H9 (cell line): ENCODE data around the gene IZUMO2. TPM values are rescaled to one million over a fixed set of nuclear protein-coding genes. Genes with fewer than 3 reads are reported as not detected.
A peak's percentile ranks its signal among the peaks of the same experiment; 100 is the strongest.

Experiments
- DNase-seq: peaks from one replicate; pipeline ENCODE4 v3.0.0-alpha.2; 2017
- H2AFZ ChIP-seq: one replicate; pipeline ENCODE4 v1.6.1; 2013; ENCODE audit warnings: mild to moderate bottlenecking, low read length, control low read depth, moderate library complexity
- H2AK5ac ChIP-seq: 2 replicates; pipeline ENCODE4 v1.6.1; 2013; ENCODE audit warnings: low read length, control low read depth, mixed read lengths; ENCODE audit not compliant: insufficient read length
- H2BK120ac ChIP-seq: one replicate; pipeline ENCODE4 v1.6.1; 2013; ENCODE audit warnings: low read depth, mild to moderate bottlenecking, low read length, control low read depth, inconsistent platforms; ENCODE audit not compliant: poor library complexity, severe bottlenecking
- H2BK12ac ChIP-seq: 2 replicates; pipeline ENCODE4 v1.6.1; 2013; ENCODE audit warnings: low read length, control low read depth, mixed read lengths, low read depth; ENCODE audit not compliant: insufficient read length
- H2BK15ac ChIP-seq: 2 replicates; pipeline ENCODE4 v1.6.1; 2013; ENCODE audit warnings: low read depth, low read length, control low read depth
- H2BK20ac ChIP-seq: one replicate; pipeline ENCODE4 v1.6.1; 2013; ENCODE audit warnings: low read depth, mild to moderate bottlenecking, low read length, control low read depth, inconsistent platforms; ENCODE audit not compliant: poor library complexity, severe bottlenecking
- H2BK5ac ChIP-seq: 2 replicates; pipeline ENCODE4 v1.6.1; 2013; ENCODE audit warnings: low read length, control low read depth, mixed read lengths; ENCODE audit not compliant: insufficient read length
- H3K14ac ChIP-seq: 2 replicates; pipeline ENCODE4 v1.6.1; 2013; ENCODE audit warnings: low read length, control low read depth; ENCODE audit not compliant: insufficient read depth
- H3K18ac ChIP-seq: 2 replicates; pipeline ENCODE4 v1.6.1; 2013; ENCODE audit warnings: low read depth, mild to moderate bottlenecking, mixed read lengths, low read length, control low read depth; ENCODE audit not compliant: insufficient read length
- H3K23ac ChIP-seq: 2 replicates; pipeline ENCODE4 v1.6.1; 2013; ENCODE audit warnings: low read length, control low read depth, mixed read lengths, low read depth; ENCODE audit not compliant: insufficient read length
- H3K23me2 ChIP-seq: 2 replicates; pipeline ENCODE4 v1.6.1; 2013; ENCODE audit warnings: low read depth, mild to moderate bottlenecking, mixed read lengths, low read length, control low read depth; ENCODE audit not compliant: insufficient read length, poor library complexity, severe bottlenecking
- H3K27ac ChIP-seq: 2 replicates; pipeline ENCODE4 v1.5.1; 2013; ENCODE audit warnings: low read length, control low read depth, mixed read lengths, low read depth; ENCODE audit not compliant: insufficient read length
- H3K27me3 ChIP-seq: 2 replicates; pipeline ENCODE4 v1.6.1; 2013; ENCODE audit warnings: low read length, control low read depth, inconsistent platforms; ENCODE audit not compliant: insufficient read depth
- H3K4ac ChIP-seq: 2 replicates; pipeline ENCODE4 v1.6.1; 2013; ENCODE audit warnings: low read depth, mild to moderate bottlenecking, control low read depth, inconsistent platforms, low read length, moderate library complexity
- H3K4me1 ChIP-seq: 2 replicates; pipeline ENCODE4 v1.6.1; 2013; ENCODE audit warnings: low read length, control low read depth, inconsistent platforms; ENCODE audit not compliant: insufficient read depth
- H3K4me2 ChIP-seq: 2 replicates; pipeline ENCODE4 v1.6.1; 2013; ENCODE audit warnings: low read length, control low read depth, mixed read lengths; ENCODE audit not compliant: insufficient read length, insufficient read depth
- H3K56ac ChIP-seq: 2 replicates; pipeline ENCODE4 v1.6.1; 2013; ENCODE audit warnings: low read depth, mild to moderate bottlenecking, mixed read lengths, low read length, control low read depth; ENCODE audit not compliant: insufficient read length
- H3K79me1 ChIP-seq: 2 replicates; pipeline ENCODE4 v1.6.1; 2013; ENCODE audit warnings: low read depth, mild to moderate bottlenecking, moderate library complexity, low read length, control low read depth, inconsistent platforms; ENCODE audit not compliant: insufficient read depth, poor library complexity, severe bottlenecking
- H3K79me2 ChIP-seq: 2 replicates; pipeline ENCODE4 v1.6.1; 2013; ENCODE audit warnings: low read length, control low read depth, inconsistent platforms; ENCODE audit not compliant: insufficient read depth
- H3K9ac ChIP-seq: 2 replicates; pipeline ENCODE4 v1.6.1; 2013; ENCODE audit warnings: low read length, control low read depth, mixed read lengths; ENCODE audit not compliant: insufficient read length; ENCODE audit errors: extremely low read depth
- H3K9me3 ChIP-seq: one replicate; pipeline ENCODE4 v1.6.1; 2013; ENCODE audit warnings: low read depth, low read length, inconsistent platforms; ENCODE audit not compliant: control insufficient read depth
- H3T11ph ChIP-seq: one replicate; pipeline ENCODE4 v1.6.1; 2013; ENCODE audit warnings: mild to moderate bottlenecking, low read length, control low read depth, inconsistent platforms
- H4K20me1 ChIP-seq: one replicate; pipeline ENCODE4 v1.6.1; 2013; ENCODE audit not compliant: control insufficient read depth, insufficient read length, insufficient read depth
- H4K5ac ChIP-seq: 2 replicates; pipeline ENCODE4 v1.6.1; 2013; ENCODE audit warnings: low read depth, mild to moderate bottlenecking, mixed read lengths, low read length, control low read depth; ENCODE audit not compliant: insufficient read length
- H4K8ac ChIP-seq: replicated peaks from 2 replicates; pipeline ENCODE4 v1.6.1; 2013; ENCODE audit warnings: low read length, control low read depth, mixed read lengths, low read depth; ENCODE audit not compliant: insufficient read length
- H4K91ac ChIP-seq: 2 replicates; pipeline ENCODE4 v1.6.1; 2013; ENCODE audit warnings: low read depth, mild to moderate bottlenecking, moderate library complexity, mixed read lengths, low read length, control low read depth; ENCODE audit not compliant: insufficient read length
- H3K27ac Mint-ChIP-seq, 3 experiments: 2 replicates in 2 of 3; 3 replicates in 1 of 3; pipeline ENCODE4 v1.8.0; 2020 to 2021; ENCODE audit warnings: mixed read lengths in 3 of 3, mild to moderate bottlenecking in 1 of 3, moderate library complexity in 1 of 3
- H3K27me3 Mint-ChIP-seq: 2 replicates; pipeline ENCODE4 v1.8.0; 2021; ENCODE audit warnings: low read depth, mild to moderate bottlenecking, moderate library complexity, mixed read lengths
- H3K36me3 Mint-ChIP-seq, 3 experiments: 2 replicates in 2 of 3; 3 replicates in 1 of 3; pipeline ENCODE4 v1.8.0; 2020 to 2021; ENCODE audit warnings: low read depth in 3 of 3, mixed read lengths in 3 of 3; ENCODE audit not compliant: insufficient read depth in 1 of 3
- H3K4me1 Mint-ChIP-seq, 2 experiments: 2 replicates each; pipeline ENCODE4 v1.8.0; 2020; ENCODE audit warnings: mixed read lengths in 2 of 2
- H3K4me3 Mint-ChIP-seq, 2 experiments: 2 replicates in 1 of 2; 3 replicates in 1 of 2; pipeline ENCODE4 v1.8.0; 2020 to 2021; ENCODE audit warnings: mild to moderate bottlenecking in 2 of 2, mixed read lengths in 2 of 2, moderate library complexity in 1 of 2
- H3K9me3 Mint-ChIP-seq, 2 experiments: 2 replicates in 1 of 2; 3 replicates in 1 of 2; pipeline ENCODE4 v1.8.0; 2020; ENCODE audit warnings: mild to moderate bottlenecking in 2 of 2, mixed read lengths in 2 of 2, moderate library complexity in 1 of 2
- CTCF ChIP-seq: fragments of 200-600 bp; sonication (generic); conservative IDR thresholded peaks from 3 replicates; pipeline ENCODE4 v1.8.0; 2021; ENCODE audit warnings: antibody characterized with exemption, mild to moderate bottlenecking
- WGBS: extraction: QIAGEN DNeasy Blood & Tissue Kit; methylation state at CpG from one replicate; pipeline ENCODE4 v1.1.7; 2013; ENCODE audit warnings: missing lambda C conversion rate, low lambda C conversion rate, mixed read lengths; ENCODE audit not compliant: insufficient read length; ENCODE audit errors: extremely low coverage; 5-methylcytosine and 5-hydroxymethylcytosine counted together
- total RNA-seq: library from RNA; stranded (reverse); gene quantifications from 2 replicates; pipeline ENCODE4 v1.2.1, GENCODE V29; 2021

The IZUMO2 gene
- total RNA-seq, 1 experiment from 2014 or later, result not detected

- peak overlapping the region; percentile 55 to 73 for H3K4me3 Mint-ChIP-seq
Measured at GRCh38 chr19:50202962-50203280, 39.8 kb upstream of the IZUMO2 start.

More at GRCh38 chr19:50202962-50203280, 39.8 kb upstream of the IZUMO2 start:
- H2BK5ac ChIP-seq, result no peak overlapping the region
- H3K18ac ChIP-seq, result no peak overlapping the region
- no peak overlapping the region for H3K14ac ChIP-seq
- no peak for TF ChIP-seq CTCF
- no peak overlapping the region for H3K27ac Mint-ChIP-seq
- H2BK120ac ChIP-seq, result no peak overlapping the region
- H2AK5ac ChIP-seq, result no peak overlapping the region
- no peak overlapping the region for H3K4ac ChIP-seq
- no peak overlapping the region for H2BK20ac ChIP-seq
- peaks cover 41% of the 10 kb centered on the region for H3K27me3 Mint-ChIP-seq
- no peak overlapping the region for H4K8ac ChIP-seq
- no peaks in the 10 kb centered on the region for H3K9me3 ChIP-seq
- no CpG with 5 or more reads among the region's 18 CpGs for WGBS
- no peak overlapping the region for H3K9ac ChIP-seq
- no peak overlapping the region for H3K56ac ChIP-seq
- H3K27me3 ChIP-seq, result no peaks in the 10 kb centered on the region
- no peaks in the 10 kb centered on the region for H3K79me2 ChIP-seq
- no peaks in the 10 kb centered on the region for H3K4me1 ChIP-seq
- H3K4me2 ChIP-seq, result peak overlapping the region; percentile 37
- H3K23ac ChIP-seq, result no peak overlapping the region
- H3T11ph ChIP-seq, result no peak overlapping the region
- no peak overlapping the region for H3K27ac ChIP-seq
- peaks cover 9% of the 10 kb centered on the region for H3K23me2 ChIP-seq
- H2BK12ac ChIP-seq, result no peak overlapping the region
- H4K5ac ChIP-seq, result no peak overlapping the region
- H3K4me1 Mint-ChIP-seq, result peaks cover 3 to 28% of the 10 kb centered on the region in 2 experiments
- H4K20me1 ChIP-seq, result no peaks in the 10 kb centered on the region
- DNase-seq, result no peak
- H4K91ac ChIP-seq, result no peak overlapping the region
- H3K36me3 Mint-ChIP-seq, result no peaks in the 10 kb centered on the region
- H2AFZ ChIP-seq, result no peak overlapping the region
- H3K9me3 Mint-ChIP-seq, result no peaks in the 10 kb centered on the region
- H3K79me1 ChIP-seq, result no peaks in the 10 kb centered on the region
- H2BK15ac ChIP-seq, result no peak overlapping the region
